Osteocyte (in vitro differentiated cells): Measurements from ENCODE around the gene RCCD1. TPM values are rescaled to one million over a fixed set of nuclear protein-coding genes. Genes with fewer than 3 reads are reported as not detected.

Experiments used
- DNase-seq: peaks from one replicate; pipeline ENCODE4 v3.0.0; 2021; ENCODE audit warnings: mixed read lengths; ENCODE audit not compliant: unreplicated experiment; ENCODE audit errors: extremely low spot score
- H3K27ac Mint-ChIP-seq: one replicate; pipeline ENCODE4 v1.8.0; 2021; ENCODE audit warnings: mild to moderate bottlenecking, mixed read lengths; ENCODE audit not compliant: unreplicated experiment
- H3K27me3 Mint-ChIP-seq: one replicate; pipeline ENCODE4 v1.8.0; 2021; ENCODE audit warnings: mixed read lengths; ENCODE audit not compliant: unreplicated experiment
- H3K36me3 Mint-ChIP-seq: one replicate; pipeline ENCODE4 v1.8.0; 2021; ENCODE audit warnings: mixed read lengths; ENCODE audit not compliant: unreplicated experiment
- H3K4me1 Mint-ChIP-seq: one replicate; pipeline ENCODE4 v1.8.0; 2021; ENCODE audit warnings: mixed read lengths; ENCODE audit not compliant: unreplicated experiment
- H3K4me3 Mint-ChIP-seq: one replicate; pipeline ENCODE4 v1.8.0; 2021; ENCODE audit warnings: mild to moderate bottlenecking, moderate library complexity, mixed read lengths; ENCODE audit not compliant: unreplicated experiment
- H3K9me3 Mint-ChIP-seq: one replicate; pipeline ENCODE4 v1.8.0; 2021; ENCODE audit warnings: mixed read lengths; ENCODE audit not compliant: unreplicated experiment
- long read RNA-seq: library from polyadenylated mRNA; unstranded; transcript quantifications from one replicate; pipeline ENCODE4 v2.0.0, GENCODE V29; 2021
- total RNA-seq: library from RNA; stranded (reverse); gene quantifications from 2 replicates; pipeline ENCODE4 v1.2.1, GENCODE V29; 2021
- TF ChIP-seq, protein P1 (sequence below): fragments of 200-600 bp; sonication (generic); IDR thresholded peaks from 2 replicates; pipeline ENCODE4 v1.5.0; 2021; ENCODE audit warnings: antibody characterized with exemption, mild to moderate bottlenecking, moderate library complexity

The RCCD1 gene, protein sequence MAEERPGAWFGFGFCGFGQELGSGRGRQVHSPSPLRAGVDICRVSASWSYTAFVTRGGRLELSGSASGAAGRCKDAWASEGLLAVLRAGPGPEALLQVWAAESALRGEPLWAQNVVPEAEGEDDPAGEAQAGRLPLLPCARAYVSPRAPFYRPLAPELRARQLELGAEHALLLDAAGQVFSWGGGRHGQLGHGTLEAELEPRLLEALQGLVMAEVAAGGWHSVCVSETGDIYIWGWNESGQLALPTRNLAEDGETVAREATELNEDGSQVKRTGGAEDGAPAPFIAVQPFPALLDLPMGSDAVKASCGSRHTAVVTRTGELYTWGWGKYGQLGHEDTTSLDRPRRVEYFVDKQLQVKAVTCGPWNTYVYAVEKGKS
- total RNA-seq, result 12.0 and 12.8 TPM in 2 replicates
- long read RNA-seq, partial matches to known transcripts, result 3 of 3 reads
- long read RNA-seq, other reads (novel, unspliced or antisense), result 0 of 3 reads

DNA sequence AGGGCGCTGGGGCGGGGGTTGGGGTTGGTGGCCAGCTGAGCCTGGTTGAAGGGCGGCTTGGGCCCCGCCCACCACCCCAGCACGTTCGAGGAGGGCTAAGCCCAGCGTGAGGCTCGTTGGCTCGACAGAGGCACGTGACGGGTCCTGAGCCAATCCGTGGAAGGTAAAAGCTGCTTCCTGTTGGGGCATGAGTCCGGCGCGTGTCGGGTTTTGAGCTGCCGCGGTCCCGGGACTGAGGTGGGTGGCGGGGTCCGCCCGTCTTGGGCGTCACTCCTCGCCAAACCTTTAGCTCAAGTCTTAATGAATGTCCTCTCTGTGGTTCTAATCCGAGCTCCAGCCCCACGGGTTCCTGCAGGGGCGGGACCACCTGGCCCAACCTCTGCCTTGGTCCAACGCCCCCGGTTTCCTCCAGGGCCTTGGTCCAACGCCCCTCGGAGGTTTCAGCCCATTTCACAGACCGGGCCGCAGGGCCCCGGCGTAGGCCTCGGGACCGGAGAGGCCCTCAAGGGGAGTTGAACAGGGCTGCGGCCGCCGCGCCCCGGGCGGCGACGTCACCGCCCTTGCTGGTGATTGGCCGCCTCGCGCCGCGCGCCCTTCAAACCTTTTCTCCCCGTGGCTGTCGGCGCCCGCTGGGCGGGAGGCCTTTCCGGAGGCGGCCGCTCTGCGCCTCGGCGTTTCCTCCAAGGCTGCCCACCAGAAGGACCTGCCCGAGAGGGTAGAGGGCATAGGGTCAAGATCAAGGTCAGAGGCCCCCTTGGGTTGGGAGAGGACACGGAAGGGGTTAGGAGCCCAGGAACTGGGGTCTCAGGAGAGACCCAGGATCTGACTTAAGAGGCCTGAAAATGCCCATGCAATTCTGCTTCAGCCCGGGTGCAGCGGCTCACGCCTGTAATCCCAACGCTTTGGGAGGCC, at the start of gene RCCD1:
Gene RCCD1 (plus strand): TSS at position 173 of the 912 bp plus-strand sequence. CDS start 1,851 bp downstream, outside the sequence.
- Mint-ChIP-seq H3K27me3 (no peaks in the 10 kb centered on the region), H3K4me1 (peaks cover 23% of the 10 kb centered on the region)
- TF ChIP-seq, protein P1, sequence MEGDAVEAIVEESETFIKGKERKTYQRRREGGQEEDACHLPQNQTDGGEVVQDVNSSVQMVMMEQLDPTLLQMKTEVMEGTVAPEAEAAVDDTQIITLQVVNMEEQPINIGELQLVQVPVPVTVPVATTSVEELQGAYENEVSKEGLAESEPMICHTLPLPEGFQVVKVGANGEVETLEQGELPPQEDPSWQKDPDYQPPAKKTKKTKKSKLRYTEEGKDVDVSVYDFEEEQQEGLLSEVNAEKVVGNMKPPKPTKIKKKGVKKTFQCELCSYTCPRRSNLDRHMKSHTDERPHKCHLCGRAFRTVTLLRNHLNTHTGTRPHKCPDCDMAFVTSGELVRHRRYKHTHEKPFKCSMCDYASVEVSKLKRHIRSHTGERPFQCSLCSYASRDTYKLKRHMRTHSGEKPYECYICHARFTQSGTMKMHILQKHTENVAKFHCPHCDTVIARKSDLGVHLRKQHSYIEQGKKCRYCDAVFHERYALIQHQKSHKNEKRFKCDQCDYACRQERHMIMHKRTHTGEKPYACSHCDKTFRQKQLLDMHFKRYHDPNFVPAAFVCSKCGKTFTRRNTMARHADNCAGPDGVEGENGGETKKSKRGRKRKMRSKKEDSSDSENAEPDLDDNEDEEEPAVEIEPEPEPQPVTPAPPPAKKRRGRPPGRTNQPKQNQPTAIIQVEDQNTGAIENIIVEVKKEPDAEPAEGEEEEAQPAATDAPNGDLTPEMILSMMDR, result no peak

DNA sequence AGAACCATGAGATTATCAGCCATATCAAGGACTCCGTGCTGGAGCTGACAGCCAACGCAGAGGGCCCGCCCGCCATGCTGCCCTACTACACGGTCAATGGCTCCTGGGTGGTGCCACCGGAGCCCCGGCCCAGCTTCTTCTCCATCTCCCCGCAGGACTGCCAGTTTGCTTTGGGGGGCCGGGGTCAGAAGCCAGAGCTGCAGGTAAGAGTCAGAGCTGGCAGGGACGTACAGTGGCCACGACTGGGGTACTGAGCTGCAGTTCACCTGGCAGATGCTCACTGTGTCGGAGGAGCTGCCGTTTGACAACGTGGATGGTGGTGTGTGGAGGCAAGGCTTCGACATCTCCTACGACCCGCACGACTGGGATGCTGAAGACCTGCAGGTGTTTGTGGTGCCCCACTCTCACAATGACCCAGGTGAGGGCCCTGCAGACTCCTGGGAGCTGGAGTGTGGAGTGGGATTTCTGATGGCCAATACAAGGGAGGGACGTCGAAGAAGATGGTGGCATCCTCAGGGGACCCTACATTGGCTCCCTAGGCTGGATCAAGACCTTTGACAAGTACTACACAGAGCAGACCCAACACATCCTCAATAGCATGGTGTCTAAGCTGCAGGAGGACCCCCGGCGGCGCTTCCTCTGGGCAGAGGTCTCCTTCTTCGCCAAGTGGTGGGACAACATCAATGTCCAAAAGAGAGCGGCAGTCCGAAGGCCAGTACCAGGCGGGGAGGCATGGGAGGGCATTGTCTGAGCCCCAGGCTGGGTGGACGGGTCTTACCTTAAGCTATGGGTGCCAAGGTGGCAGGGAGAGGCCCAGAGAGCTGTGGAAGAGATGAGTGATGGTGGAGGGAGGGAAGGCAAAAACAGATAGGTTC, 49.1 kb upstream of the RCCD1 start:
- DNase-seq, result no peak
- TF ChIP-seq, protein P1, result no peak
- H3K27me3 Mint-ChIP-seq, result no peaks in the 10 kb centered on the region
- H3K27ac Mint-ChIP-seq, result no peak overlapping the region
- peaks cover 13% of the 10 kb centered on the region for H3K36me3 Mint-ChIP-seq
- H3K9me3 Mint-ChIP-seq, result no peaks in the 10 kb centered on the region
- H3K4me3 Mint-ChIP-seq, result no peak overlapping the region
- H3K4me1 Mint-ChIP-seq, result peaks cover 18% of the 10 kb centered on the region

More for the DNA sequence above, at the start of gene RCCD1:
- Mint-ChIP-seq H3K27ac (peak within 1 kb of the TSS; percentile 91), H3K36me3 (peaks cover 18% of the 10 kb centered on the region), H3K4me3 (peak within 1 kb of the TSS; percentile 85), H3K9me3 (no peaks in the 10 kb centered on the region)
- peak; percentile 97 for DNase-seq

DNA sequence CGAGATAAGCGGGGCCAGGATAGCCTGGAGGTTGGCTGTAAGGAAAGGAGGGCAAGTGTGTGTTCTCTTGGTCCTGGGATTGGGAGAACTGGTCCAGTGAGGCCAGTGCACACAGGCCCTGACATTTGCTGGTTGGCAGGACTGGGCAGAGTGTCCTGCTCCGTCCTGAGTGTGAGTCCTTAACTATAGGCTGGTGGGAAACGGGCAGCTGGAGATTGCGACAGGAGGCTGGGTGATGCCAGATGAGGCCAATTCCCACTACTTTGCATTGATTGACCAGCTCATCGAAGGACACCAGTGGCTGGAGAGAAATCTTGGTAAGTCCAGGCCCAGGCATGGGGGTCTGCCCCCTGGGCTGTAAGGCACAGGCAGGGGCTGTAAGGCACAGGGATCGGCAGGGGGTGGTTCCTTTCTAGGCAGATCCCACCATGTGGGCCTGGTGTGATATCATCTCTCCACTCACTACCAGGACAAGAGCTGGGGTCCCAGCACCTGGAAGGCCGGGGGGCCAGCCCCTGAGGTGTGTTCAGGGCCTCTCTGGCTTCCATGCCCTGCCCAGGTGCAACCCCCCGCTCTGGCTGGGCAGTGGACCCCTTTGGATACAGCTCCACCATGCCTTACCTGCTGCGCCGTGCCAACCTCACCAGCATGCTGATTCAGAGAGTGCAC, 48.4 kb upstream of the RCCD1 start:
- Mint-ChIP-seq H3K27me3 (no peaks in the 10 kb centered on the region), H3K27ac (no peak overlapping the region), H3K4me3 (no peak overlapping the region), H3K9me3 (no peaks in the 10 kb centered on the region), H3K4me1 (peaks cover 15% of the 10 kb centered on the region), H3K36me3 (peaks cover 13% of the 10 kb centered on the region)
- DNase-seq, result no peak
- TF ChIP-seq, protein P1, result no peak

DNA sequence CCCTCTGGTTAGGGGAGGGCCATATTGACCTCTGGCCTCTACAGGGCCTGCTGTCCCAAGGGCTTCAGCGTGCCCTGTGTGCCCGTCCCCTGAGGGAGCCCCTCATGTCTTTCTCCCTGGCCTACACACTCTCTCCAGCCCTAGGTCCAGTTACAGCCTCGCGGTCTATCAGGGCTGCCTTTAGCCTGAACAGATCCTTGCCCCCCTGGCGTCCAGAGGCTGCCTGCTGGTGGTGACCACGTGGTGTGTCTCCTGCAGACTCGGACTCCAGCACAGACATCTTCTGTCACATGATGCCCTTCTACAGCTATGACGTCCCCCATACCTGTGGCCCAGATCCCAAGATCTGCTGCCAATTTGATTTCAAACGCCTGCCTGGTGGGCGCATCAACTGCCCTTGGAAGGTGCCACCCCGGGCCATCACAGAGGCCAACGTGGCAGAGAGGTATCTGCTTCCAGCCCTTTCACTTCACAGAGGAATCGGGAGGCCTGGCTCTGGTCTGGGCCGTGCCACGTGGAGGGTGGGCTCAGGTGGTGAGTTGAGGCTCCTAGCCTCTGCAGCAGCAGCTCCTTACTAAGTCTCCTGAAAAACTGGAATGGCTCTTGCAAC, 47.5 kb upstream of the RCCD1 start:
- H3K27ac Mint-ChIP-seq, result no peak overlapping the region
- H3K4me3 Mint-ChIP-seq, result no peak overlapping the region
- no peaks in the 10 kb centered on the region for H3K9me3 Mint-ChIP-seq
- no peak for DNase-seq
- no peaks in the 10 kb centered on the region for H3K27me3 Mint-ChIP-seq
- H3K4me1 Mint-ChIP-seq, result peaks cover 7% of the 10 kb centered on the region
- peaks cover 16% of the 10 kb centered on the region for H3K36me3 Mint-ChIP-seq
- TF ChIP-seq, protein P1, result no peak
